ENCODE data around the gene ATP6AP2.
A peak's percentile ranks its signal among the peaks of the same experiment; 100 is the strongest.

Gene ATP6AP2

GRCh38 chrX:40646489-40647306, 65.9 kb downstream of the ATP6AP2 start:
- peak; percentile 59 for TF ChIP-seq ZFX (IDR thresholded peaks at IDR 0.05)
- no peak for TF ChIP-seq CTCF (conservative IDR thresholded peaks at IDR 0.05)
- peak overlapping the region; percentile 93 for H3K27ac ChIP-seq

- H3K27ac ChIP-seq = peak within 1 kb of the TSS; percentile 93
- TF ChIP-seq ZFX (IDR thresholded peaks at IDR 0.05) = peak; percentile 29; the same call in 1 of the 2 replicates
- TF ChIP-seq CTCF (conservative IDR thresholded peaks at IDR 0.05) = no peak
Observed at GRCh38 chrX:40647307-40648197, 66.8 kb downstream of the ATP6AP2 start, which contains the start of gene CXorf38. Gene CXorf38, minus strand, starts transcription at chrX:40647561. Its CDS starts 41 bp downstream, at chrX:40647520.

- no peak for TF ChIP-seq ZFX (IDR thresholded peaks at IDR 0.05)
- peak; percentile 72 for TF ChIP-seq CTCF (conservative IDR thresholded peaks at IDR 0.05)
- no peak overlapping the region for H3K27ac ChIP-seq
Observed at GRCh38 chrX:40651620-40652223, 71.0 kb downstream of the ATP6AP2 start.

GRCh38 chrX:40652664-40653063, 71.9 kb downstream of the ATP6AP2 start:
- TF ChIP-seq ZFX (IDR thresholded peaks at IDR 0.05) (no peak), CTCF (conservative IDR thresholded peaks at IDR 0.05) (no peak)
- H3K27ac ChIP-seq = no peak overlapping the region

- no peak for TF ChIP-seq CTCF (conservative IDR thresholded peaks at IDR 0.05)
- no peak for TF ChIP-seq ZFX (IDR thresholded peaks at IDR 0.05)
- H3K27ac ChIP-seq = no peak overlapping the region
Observed at GRCh38 chrX:40653535-40653934, 72.8 kb downstream of the ATP6AP2 start.

Data from C4-2B (cell line).